ENCODE measurements around the gene TMEM151B. TPM values are rescaled to one million over a fixed set of nuclear protein-coding genes. Genes with fewer than 3 reads are reported as not detected.

TMEM151B gene
- total RNA-seq, 1 donor from 2014 or later = not detected

- Histone ChIP-seq H3K27ac (ENCODE audit: low read depth, low read length) (no peak overlapping the region), H3K4me1 (ENCODE audit: control insufficient read depth in 3 of 3, insufficient read depth in 3 of 3, low read length in 3 of 3) (peaks cover 3 to 4% (median 3%) of the 10 kb centered on the region in 3 donors), H3K4me3 (ENCODE audit: low read length in 3 of 3) (no peak overlapping the region), H3K9ac (ENCODE audit: low read depth in 1 of 3, low read length in 3 of 3) (no peak overlapping the region), H3K9me3 (ENCODE audit: control insufficient read depth in 3 of 3, low read length in 3 of 3) (no peaks in the 10 kb centered on the region), H3K27me3 (ENCODE audit: control insufficient read depth in 3 of 3, insufficient read depth in 3 of 3, low read length in 3 of 3) (peaks cover 3 to 7% (median 7%) of the 10 kb centered on the region in 3 donors), H3K36me3 (ENCODE audit: control insufficient read depth in 3 of 3, insufficient read depth in 3 of 3, low read length in 3 of 3) (peaks cover 63 to 75% (median 72%) of the 10 kb centered on the region in 3 donors)
Measured at GRCh38 chr6:44302856-44303255, 32.6 kb downstream of the TMEM151B start.

DNA sequence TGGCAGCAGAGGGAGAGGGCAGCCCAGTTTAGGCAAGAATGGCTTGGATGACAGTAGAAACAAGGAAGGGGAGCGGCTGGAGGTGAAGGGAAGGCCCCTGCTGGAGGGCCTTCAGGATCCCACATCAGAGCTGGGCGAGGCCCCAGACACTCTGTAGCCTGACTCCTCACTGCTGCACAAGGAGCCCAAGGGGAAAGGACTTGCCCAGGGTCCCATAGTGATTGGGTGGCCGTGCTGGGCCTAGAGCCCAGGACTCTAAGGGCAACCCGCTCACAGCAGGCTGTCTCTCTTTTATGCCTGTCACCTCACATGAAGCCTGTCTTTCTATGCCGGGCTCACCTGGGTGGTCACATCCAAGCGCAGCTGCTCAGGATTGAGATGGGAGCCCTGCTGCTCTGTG lies 33.6 kb downstream of the TMEM151B start:
- Histone ChIP-seq H3K9ac (ENCODE audit: low read depth in 1 of 3, low read length in 3 of 3) (no peak overlapping the region), H3K36me3 (ENCODE audit: control insufficient read depth in 3 of 3, insufficient read depth in 3 of 3, low read length in 3 of 3) (peaks cover 64 to 79% (median 76%) of the 10 kb centered on the region in 3 donors), H3K27ac (ENCODE audit: low read depth, low read length) (no peak overlapping the region), H3K9me3 (ENCODE audit: control insufficient read depth in 3 of 3, low read length in 3 of 3) (no peaks in the 10 kb centered on the region), H3K4me1 (ENCODE audit: control insufficient read depth in 3 of 3, insufficient read depth in 3 of 3, low read length in 3 of 3) (no peaks in the 10 kb centered on the region), H3K4me3 (ENCODE audit: low read length in 3 of 3) (no peak overlapping the region), H3K27me3 (ENCODE audit: control insufficient read depth in 3 of 3, insufficient read depth in 3 of 3, low read length in 3 of 3) (no peaks in the 10 kb centered on the region)

DNA sequence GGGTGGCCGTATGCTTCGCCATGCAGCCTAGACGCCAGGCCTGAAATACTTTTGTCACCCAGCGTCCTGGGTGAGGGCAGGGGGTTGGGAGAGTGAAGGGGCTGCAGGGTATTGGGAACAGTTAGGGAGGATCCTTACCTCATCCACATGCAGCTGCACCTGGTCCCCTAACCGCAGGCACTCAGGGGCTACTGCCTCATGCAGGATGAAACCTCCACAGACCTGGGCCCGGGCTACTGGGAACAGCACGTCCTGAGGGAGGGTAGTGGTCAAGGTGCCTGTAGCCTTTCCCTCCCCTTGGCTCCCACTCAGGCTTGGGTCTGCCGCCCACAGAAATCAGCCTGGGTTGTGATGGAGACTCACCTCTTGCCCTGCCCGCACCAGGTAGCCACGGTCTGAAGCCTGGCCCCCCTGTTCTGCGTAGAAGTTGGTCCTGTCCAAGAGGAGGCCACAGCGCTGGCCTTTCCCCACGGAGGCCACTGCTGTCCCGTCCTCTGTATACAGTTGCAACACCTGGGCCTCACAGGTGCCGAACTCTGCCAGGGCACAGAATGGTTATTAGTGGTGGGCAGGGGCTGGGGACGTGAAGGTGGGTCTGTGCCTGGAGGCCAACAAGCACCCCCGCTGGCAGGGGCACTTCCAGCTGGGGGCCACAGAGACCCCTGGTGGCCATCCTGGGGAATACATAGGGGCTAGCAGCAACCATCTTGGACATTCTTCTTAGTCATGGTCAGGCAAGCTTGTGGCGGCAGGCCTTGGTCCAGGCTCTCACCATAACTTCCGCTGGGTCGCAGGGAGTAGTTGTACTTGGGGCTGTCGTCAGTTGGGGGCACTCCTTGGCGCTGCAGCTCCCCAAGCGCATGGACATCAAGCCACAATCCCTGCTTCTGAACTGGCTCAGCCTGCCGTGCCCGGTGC lies 34.3 kb downstream of the TMEM151B start:
- Histone ChIP-seq H3K27me3 (ENCODE audit: control insufficient read depth in 3 of 3, insufficient read depth in 3 of 3, low read length in 3 of 3) (no peaks in the 10 kb centered on the region), H3K9me3 (ENCODE audit: control insufficient read depth in 3 of 3, low read length in 3 of 3) (no peaks in the 10 kb centered on the region), H3K9ac (ENCODE audit: low read depth in 1 of 3, low read length in 3 of 3) (no peak overlapping the region), H3K36me3 (ENCODE audit: control insufficient read depth in 3 of 3, insufficient read depth in 3 of 3, low read length in 3 of 3) (peaks cover 67 to 86% (median 83%) of the 10 kb centered on the region in 3 donors), H3K4me1 (ENCODE audit: control insufficient read depth in 3 of 3, insufficient read depth in 3 of 3, low read length in 3 of 3) (no peaks in the 10 kb centered on the region), H3K27ac (ENCODE audit: low read depth, low read length) (no peak overlapping the region), H3K4me3 (ENCODE audit: low read length in 3 of 3) (no peak overlapping the region)

DNA sequence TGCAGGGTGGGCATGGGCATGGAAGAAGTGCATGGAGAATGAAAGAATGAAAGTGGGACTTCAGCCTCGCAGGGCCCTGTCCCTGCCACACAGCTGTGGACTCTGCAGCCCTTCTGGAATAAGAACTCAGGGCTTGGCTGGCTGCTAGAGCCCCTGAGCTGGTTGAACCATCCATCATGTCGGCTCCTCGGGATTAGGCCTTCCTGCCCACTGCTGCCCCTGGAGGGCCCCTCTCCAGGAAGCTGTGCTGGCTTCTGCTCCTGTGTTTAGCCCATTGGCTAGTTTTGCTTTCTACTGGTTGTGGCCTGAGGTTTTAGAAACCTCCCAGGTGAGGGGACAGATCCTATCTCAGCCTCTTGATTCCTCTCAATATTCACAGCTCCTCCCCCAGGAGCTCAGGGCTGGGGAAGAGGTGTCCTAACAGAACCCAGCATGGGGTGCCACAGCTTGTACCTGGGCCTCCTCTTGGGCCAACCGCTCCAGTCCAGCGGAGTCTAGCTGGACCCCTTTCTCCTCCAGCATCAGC lies 35.0 kb downstream of the TMEM151B start:
- Histone ChIP-seq H3K36me3 (ENCODE audit: control insufficient read depth in 3 of 3, insufficient read depth in 3 of 3, low read length in 3 of 3) (peaks cover 69 to 91% (median 88%) of the 10 kb centered on the region in 3 donors), H3K9me3 (ENCODE audit: control insufficient read depth in 3 of 3, low read length in 3 of 3) (no peaks in the 10 kb centered on the region), H3K27ac (ENCODE audit: low read depth, low read length) (no peak overlapping the region), H3K4me1 (ENCODE audit: control insufficient read depth in 3 of 3, insufficient read depth in 3 of 3, low read length in 3 of 3) (no peaks in the 10 kb centered on the region), H3K27me3 (ENCODE audit: control insufficient read depth in 3 of 3, insufficient read depth in 3 of 3, low read length in 3 of 3) (no peaks in the 10 kb centered on the region), H3K4me3 (ENCODE audit: low read length in 3 of 3) (no peak overlapping the region), H3K9ac (ENCODE audit: low read depth in 1 of 3, low read length in 3 of 3) (no peak overlapping the region)

DNA sequence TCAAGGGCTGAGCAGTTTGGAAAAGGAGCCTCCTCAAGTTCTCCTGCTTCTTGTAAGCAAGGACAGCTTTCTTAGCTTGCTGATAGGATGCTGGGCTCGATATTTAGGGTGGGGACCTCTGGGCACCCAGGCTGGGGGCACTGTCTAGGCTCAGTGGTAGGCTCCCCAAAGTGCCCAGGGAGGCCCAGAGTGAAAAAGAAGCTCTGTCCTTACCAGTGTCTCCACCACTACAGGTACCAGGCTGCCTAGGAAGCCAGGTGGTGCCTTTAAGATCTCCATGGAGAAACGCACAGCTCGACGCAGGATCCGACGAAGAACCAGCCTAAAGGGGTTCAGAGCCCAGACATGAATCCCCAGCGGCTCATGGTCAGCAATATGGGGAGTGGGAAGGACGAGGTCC lies 36.5 kb downstream of the TMEM151B start:
- Histone ChIP-seq H3K4me1 (ENCODE audit: control insufficient read depth in 3 of 3, insufficient read depth in 3 of 3, low read length in 3 of 3) (no peaks in the 10 kb centered on the region), H3K4me3 (ENCODE audit: low read length in 3 of 3) (no peak overlapping the region), H3K9me3 (ENCODE audit: control insufficient read depth in 3 of 3, low read length in 3 of 3) (no peaks in the 10 kb centered on the region), H3K36me3 (ENCODE audit: control insufficient read depth in 3 of 3, insufficient read depth in 3 of 3, low read length in 3 of 3) (peaks cover 69 to 92% (median 86%) of the 10 kb centered on the region in 3 donors), H3K27ac (ENCODE audit: low read depth, low read length) (no peak overlapping the region), H3K27me3 (ENCODE audit: control insufficient read depth in 3 of 3, insufficient read depth in 3 of 3, low read length in 3 of 3) (no peaks in the 10 kb centered on the region), H3K9ac (ENCODE audit: low read depth in 1 of 3, low read length in 3 of 3) (no peak overlapping the region)

GRCh38 chr6:44307217-44307616 lies 37.0 kb downstream of the TMEM151B start:
- no peak overlapping the region for H3K4me3 ChIP-seq (ENCODE audit: low read length in 3 of 3)
- peaks cover 4 to 5% (median 4%) of the 10 kb centered on the region in 3 donors for H3K4me1 ChIP-seq (ENCODE audit: control insufficient read depth in 3 of 3, insufficient read depth in 3 of 3, low read length in 3 of 3)
- H3K27ac ChIP-seq (ENCODE audit: low read depth, low read length) = no peak overlapping the region
- no peak overlapping the region for H3K9ac ChIP-seq (ENCODE audit: low read depth in 1 of 3, low read length in 3 of 3)
- no peaks in the 10 kb centered on the region for H3K27me3 ChIP-seq (ENCODE audit: control insufficient read depth in 3 of 3, insufficient read depth in 3 of 3, low read length in 3 of 3)
- peaks cover 67 to 90% (median 81%) of the 10 kb centered on the region in 3 donors for H3K36me3 ChIP-seq (ENCODE audit: control insufficient read depth in 3 of 3, insufficient read depth in 3 of 3, low read length in 3 of 3)
- H3K9me3 ChIP-seq (ENCODE audit: control insufficient read depth in 3 of 3, low read length in 3 of 3) = no peaks in the 10 kb centered on the region

DNA sequence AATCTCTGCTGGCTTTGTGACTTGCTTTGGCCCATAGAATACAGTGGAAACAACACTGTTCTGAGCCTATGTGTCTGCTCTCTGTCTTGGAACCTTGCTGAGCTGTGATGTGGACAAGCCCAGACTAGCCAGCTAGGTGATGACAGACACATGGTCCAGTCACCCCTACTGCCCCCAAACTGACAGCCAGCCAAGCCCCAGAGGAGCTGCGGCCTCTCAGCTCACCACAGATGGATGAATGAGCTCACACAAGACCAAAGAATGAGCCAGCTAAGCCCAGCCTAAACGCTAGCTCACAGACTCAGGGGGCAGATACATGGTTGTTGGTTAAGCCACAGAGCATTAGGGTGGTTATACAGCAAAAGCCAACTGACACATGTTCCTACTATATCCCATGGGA lies 38.8 kb downstream of the TMEM151B start:
- no peak overlapping the region for H3K4me3 ChIP-seq (ENCODE audit: low read length in 3 of 3)
- no peak overlapping the region for H3K27ac ChIP-seq (ENCODE audit: low read depth, low read length)
- H3K36me3 ChIP-seq (ENCODE audit: control insufficient read depth in 3 of 3, insufficient read depth in 3 of 3, low read length in 3 of 3) = peaks cover 49 to 72% (median 64%) of the 10 kb centered on the region in 3 donors
- peaks cover 7 to 10% (median 8%) of the 10 kb centered on the region in 3 donors for H3K4me1 ChIP-seq (ENCODE audit: control insufficient read depth in 3 of 3, insufficient read depth in 3 of 3, low read length in 3 of 3)
- H3K9me3 ChIP-seq (ENCODE audit: control insufficient read depth in 3 of 3, low read length in 3 of 3) = no peaks in the 10 kb centered on the region
- H3K9ac ChIP-seq (ENCODE audit: low read depth in 1 of 3, low read length in 3 of 3) = no peak overlapping the region
- no peaks in the 10 kb centered on the region for H3K27me3 ChIP-seq (ENCODE audit: control insufficient read depth in 3 of 3, insufficient read depth in 3 of 3, low read length in 3 of 3)

- peaks cover 7 to 10% (median 8%) of the 10 kb centered on the region in 3 donors for H3K4me1 ChIP-seq (ENCODE audit: control insufficient read depth in 3 of 3, insufficient read depth in 3 of 3, low read length in 3 of 3)
- no peak overlapping the region for H3K9ac ChIP-seq (ENCODE audit: low read depth in 1 of 3, low read length in 3 of 3)
- no peaks in the 10 kb centered on the region for H3K27me3 ChIP-seq (ENCODE audit: control insufficient read depth in 3 of 3, insufficient read depth in 3 of 3, low read length in 3 of 3)
- H3K9me3 ChIP-seq (ENCODE audit: control insufficient read depth in 3 of 3, low read length in 3 of 3) = no peaks in the 10 kb centered on the region
- H3K4me3 ChIP-seq (ENCODE audit: low read length in 3 of 3) = no peak overlapping the region
- H3K36me3 ChIP-seq (ENCODE audit: control insufficient read depth in 3 of 3, insufficient read depth in 3 of 3, low read length in 3 of 3) = peaks cover 45 to 66% (median 59%) of the 10 kb centered on the region in 3 donors
- no peak overlapping the region for H3K27ac ChIP-seq (ENCODE audit: low read depth, low read length)
Measured at GRCh38 chr6:44309631-44310030, 39.4 kb downstream of the TMEM151B start.

- no peaks in the 10 kb centered on the region for H3K27me3 ChIP-seq (ENCODE audit: control insufficient read depth in 3 of 3, insufficient read depth in 3 of 3, low read length in 3 of 3)
- H3K9ac ChIP-seq (ENCODE audit: low read depth in 1 of 3, low read length in 3 of 3) = no peak overlapping the region
- H3K4me3 ChIP-seq (ENCODE audit: low read length in 3 of 3) = no peak overlapping the region
- H3K4me1 ChIP-seq (ENCODE audit: control insufficient read depth in 3 of 3, insufficient read depth in 3 of 3, low read length in 3 of 3) = peaks cover 7 to 10% (median 8%) of the 10 kb centered on the region in 3 donors
- H3K27ac ChIP-seq (ENCODE audit: low read depth, low read length) = no peak overlapping the region
- H3K9me3 ChIP-seq (ENCODE audit: control insufficient read depth in 3 of 3, low read length in 3 of 3) = no peaks in the 10 kb centered on the region
- peaks cover 40 to 60% (median 53%) of the 10 kb centered on the region in 3 donors for H3K36me3 ChIP-seq (ENCODE audit: control insufficient read depth in 3 of 3, insufficient read depth in 3 of 3, low read length in 3 of 3)
Measured at GRCh38 chr6:44310241-44310640, 40.0 kb downstream of the TMEM151B start.

DNA sequence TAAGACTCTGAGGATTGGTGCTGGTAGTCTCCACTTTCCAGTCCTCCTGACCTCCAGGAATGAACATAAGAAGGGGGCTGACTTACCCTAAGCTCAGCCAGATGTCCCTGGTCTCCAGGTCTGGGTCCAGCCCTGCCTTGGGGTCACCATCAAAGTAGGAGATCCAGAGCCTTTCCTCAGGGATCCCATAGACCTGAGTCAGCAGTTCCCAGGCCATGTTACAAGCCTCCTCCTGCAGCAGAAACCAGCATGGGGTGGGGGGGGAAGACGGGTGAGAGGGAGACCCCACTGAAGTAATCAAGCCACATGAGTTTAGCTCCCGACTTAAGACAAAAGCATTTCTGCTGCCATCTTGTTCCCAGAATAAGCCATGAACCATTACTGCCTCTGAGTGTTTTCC lies 41.1 kb downstream of the TMEM151B start:
- Histone ChIP-seq H3K4me1 (ENCODE audit: control insufficient read depth in 3 of 3, insufficient read depth in 3 of 3, low read length in 3 of 3) (peaks cover 7 to 10% (median 8%) of the 10 kb centered on the region in 3 donors), H3K27ac (ENCODE audit: low read depth, low read length) (no peak overlapping the region), H3K27me3 (ENCODE audit: control insufficient read depth in 3 of 3, insufficient read depth in 3 of 3, low read length in 3 of 3) (no peaks in the 10 kb centered on the region), H3K36me3 (ENCODE audit: control insufficient read depth in 3 of 3, insufficient read depth in 3 of 3, low read length in 3 of 3) (peaks cover 30 to 49% (median 42%) of the 10 kb centered on the region in 3 donors), H3K9ac (ENCODE audit: low read depth in 1 of 3, low read length in 3 of 3) (no peak overlapping the region), H3K4me3 (ENCODE audit: low read length in 3 of 3) (no peak overlapping the region), H3K9me3 (ENCODE audit: control insufficient read depth in 3 of 3, low read length in 3 of 3) (no peaks in the 10 kb centered on the region)

Measured in skeletal muscle tissue (tissue), 4 donors.